Measurements from ENCODE around the gene TNIK. TPM values are rescaled to one million over a fixed set of nuclear protein-coding genes. Genes with fewer than 3 reads are reported as not detected.

Gene TNIK
- total and polyA plus RNA-seq, 2 of the 13 experiments (the other 11 are each of a cell fraction or from before 2014, with no cell fraction given) = 0.15 to 0.22 TPM

- Histone ChIP-seq H3K27ac (ENCODE audit: extremely low read length, insufficient read depth, low read length) (no peak overlapping the region), H3K4me3 (replicated peaks in 1 of 3; ENCODE audit: insufficient read depth in 1 of 3, low read depth in 2 of 3, low read length in 3 of 3) (no peak overlapping the region), H3K9me3 (ENCODE audit: low read length) (no peaks in the 10 kb centered on the region), H3K4me1 (ENCODE audit: insufficient read depth, low read length) (no peaks in the 10 kb centered on the region), H3K9ac (ENCODE audit: insufficient read depth, low read depth, low read length) (no peak overlapping the region), H3K36me3 (replicated peaks in 1 of 2; ENCODE audit: control insufficient read depth in 1 of 2, insufficient read depth in 2 of 2, low read length in 2 of 2) (no peaks in the 10 kb centered on the region), H3K79me2 (ENCODE audit: insufficient read depth, low read length) (no peaks in the 10 kb centered on the region), H3K4me2 (ENCODE audit: low read depth, low read length) (no peak overlapping the region), H4K20me1 (ENCODE audit: insufficient read depth, low read length) (no peaks in the 10 kb centered on the region), H3K27me3 (ENCODE audit: control insufficient read depth in 1 of 2, insufficient read depth in 2 of 2, low read length in 2 of 2) (no peaks in the 10 kb centered on the region), H2AFZ (ENCODE audit: low read length) (no peak overlapping the region)
- intact Hi-C loops (cut with micrococcal nuclease; ENCODE audit: unreplicated experiment) = no loop called here
- POLR2A ChIA-PET = no interaction called here
- BruUV-seq (replicated peaks) = no TSS peak
- CTCF ChIA-PET (ENCODE audit: low intra/inter-chr PET ratio, low total read pairs) = no interaction called here
- peak; percentile 29 for DNase-seq (ENCODE audit: low spot score)
- WGBS (ENCODE audit: low lambda C conversion rate) = 41% methylated on average over 1 of the region's 1 CpG
- FAIRE-seq = no peak
- in situ Hi-C loops (cut with HindIII; ENCODE audit: extremely low pct_ligation_motif_present, low pct_unique_long_range_greater_than_20kb) = no loop called here
- ATAC-seq = peak; percentile 48; the same call in 1 of the 3 replicates
- TF ChIP-seq TAF1 (CRISPR knock-in tag; IDR thresholded peaks at IDR 0.05) (no peak), ATF4 (CRISPR knock-in tag; IDR thresholded peaks at IDR 0.05) (no peak), ZNF362 (CRISPR knock-in tag; IDR thresholded peaks at IDR 0.05; ENCODE audit: borderline replicate concordance) (no peak), CEBPG (CRISPR knock-in tag; IDR thresholded peaks at IDR 0.05) (0 out of 2 replicates have a peak, but pooled peaks have one; percentile 11), ATAD3A (CRISPR knock-in tag; IDR thresholded peaks at IDR 0.05) (no peak), ZNF562 (CRISPR knock-in tag; IDR thresholded peaks at IDR 0.05; ENCODE audit: borderline replicate concordance) (no peak), SRF (IDR thresholded peaks at IDR 0.05; ENCODE audit: low read depth, low read length) (no peak), ZNF382 (CRISPR knock-in tag; IDR thresholded peaks at IDR 0.05; ENCODE audit: borderline replicate concordance) (no peak), ZNF501 (CRISPR knock-in tag; IDR thresholded peaks at IDR 0.05) (no peak), NBN (conservative IDR thresholded peaks at IDR 0.05) (no peak), BCL3 (CRISPR knock-in tag; IDR thresholded peaks at IDR 0.05) (no peak), CEBPB (IDR thresholded peaks at IDR 0.05; ENCODE audit: borderline replicate concordance, low read depth, low read length) (peak; percentile 72; the same call in 1 of the 2 replicates), ZNF660 (CRISPR knock-in tag; IDR thresholded peaks at IDR 0.05; ENCODE audit: borderline replicate concordance, low read depth) (no peak), FOXA3 (CRISPR knock-in tag; IDR thresholded peaks at IDR 0.05) (no peak), DNMT1 (CRISPR knock-in tag; IDR thresholded peaks at IDR 0.05) (no peak), ZNF549 (CRISPR knock-in tag; IDR thresholded peaks at IDR 0.05) (no peak)
These were observed 173.5 kb downstream of the TNIK start for GRCh38 chr3:171286580-171287249.

Data from HepG2 (cell line).